Stomach (tissue), 9 donors: ENCODE results near the gene ANKRD40. TPM values are rescaled to one million over a fixed set of nuclear protein-coding genes. Genes with fewer than 3 reads are reported as not detected.

Experiments used
- DNase-seq, 2 donors: peaks; one replicate each; pipeline versions ENCODE4 v3.0.0 to v3.0.0-alpha.2; 2013 to 2019
- H3K27ac ChIP-seq, 5 donors: fragments of 200-600 bp in 4 of 5; sonication (generic) in 4 of 5; one replicate each; pipeline ENCODE4 v1.5.1; 2013 to 2019; ENCODE audit warnings: mild to moderate bottlenecking in 1 of 5, moderate library complexity in 1 of 5
- H3K27me3 ChIP-seq, 3 donors: fragments of 200-600 bp; sonication (generic); one replicate each; pipeline ENCODE4 v1.5.1; 2017 to 2019; ENCODE audit warnings: mixed run types in 1 of 3
- H3K36me3 ChIP-seq, 4 donors: fragments of 200-600 bp; sonication (generic); 1 replicate in 3 of 4; 2 replicates in 1 of 4; pipeline ENCODE4 v1.5.1; 2016 to 2019
- H3K4me1 ChIP-seq, 4 donors: fragments of 200-600 bp; sonication (generic); one replicate each; pipeline ENCODE4 v1.5.1; 2016 to 2019
- H3K4me3 ChIP-seq, 4 donors: fragments of 200-600 bp; sonication (generic) in 3 of 4; one replicate each; pipeline ENCODE4 v1.5.1; 2016 to 2019; ENCODE audit warnings: mild to moderate bottlenecking in 1 of 4
- H3K9me3 ChIP-seq, 4 donors: fragments of 200-600 bp; sonication (generic); one replicate each; pipeline ENCODE4 v1.5.1; 2016 to 2019
- CTCF ChIP-seq, 7 experiments: fragments of 450-650 bp in 4 of 7; fragments of 200-600 bp in 3 of 7; sonication (generic) in 3 of 7; IDR thresholded peaks; one replicate each; pipeline ENCODE4 v1.5.1; 2016 to 2019; ENCODE audit warnings: antibody characterized with exemption in 7 of 7, control low read depth in 2 of 7, mild to moderate bottlenecking in 1 of 7
- EP300 ChIP-seq: sonication (generic); formaldehyde crosslinking; IDR thresholded peaks from one replicate; pipeline ENCODE4 v1.6.1; 2017; ENCODE audit warnings: antibody characterized with exemption
- POLR2A ChIP-seq, 4 donors: fragments of 450-650 bp; IDR thresholded peaks; one replicate each; pipeline ENCODE4 v1.6.1; 2016; ENCODE audit warnings: antibody characterized with exemption in 4 of 4, control low read depth in 2 of 4, mild to moderate bottlenecking in 1 of 4, moderate library complexity in 1 of 4
- POLR2AphosphoS5 ChIP-seq, 3 donors: sonication (generic); formaldehyde crosslinking; IDR thresholded peaks; one replicate each; pipeline ENCODE4 v1.6.1; 2016; ENCODE audit warnings: antibody characterized with exemption in 3 of 3
- WGBS, 5 donors: extraction: QIAGEN DNeasy Blood & Tissue Kit in 3 of 5; methylation state at CpG; one replicate each; pipeline versions ENCODE4 v1.1.5 to v1.1.7; 2013 to 2018; 5-methylcytosine and 5-hydroxymethylcytosine counted together
- intact Hi-C: fragments of 100-400 bp; cut with DNase I; formaldehyde crosslinking; loops from one replicate; pipeline ENCODE4 v1.15.1; 2023; ENCODE audit warnings: low total_unique reads
- polyA plus RNA-seq, 3 donors: library from polyadenylated mRNA; stranded (reverse); fragments of 200-250 nt; gene quantifications; one replicate each; pipeline ENCODE4 v1.2.3, GENCODE V29; 2013
- small RNA-seq, 4 donors: library from RNA; depleted of rRNA; stranded (forward); fragments of <200 nt; gene quantifications; one replicate each; pipeline ENCODE3, GENCODE V24; 2016
- total RNA-seq, 5 donors: library from RNA; depleted of rRNA; stranded (reverse); fragments of >200 nt; gene quantifications; one replicate each; pipeline versions ENCODE4 v1.1.0 to v1.2.3, GENCODE V29; 2014 to 2016
- donor health status: healthy with polysubstance abuse.
- donor health status: Bipolar disorder and iron deficiency.
- donor health status: healthy.

The ANKRD40 gene
- total and polyA plus RNA-seq, 8 donors, result 7.5 to 36.6 (median 19.9) TPM

GRCh38 chr17:50645748-50646682 lies 61.7 kb downstream of the ANKRD40 start:
- no peak for DNase-seq
- intact Hi-C loops, result no loop called here
- Histone ChIP-seq H3K4me3 (no peak overlapping the region), H3K9me3 (no peaks in the 10 kb centered on the region), H3K27me3 (no peaks in the 10 kb centered on the region), H3K36me3 (peaks cover 0 to 5% (median 0%) of the 10 kb centered on the region in 4 donors), H3K4me1 (peaks cover 11 to 18% (median 15%) of the 10 kb centered on the region in 4 donors), H3K27ac (no peak overlapping the region)
- TF ChIP-seq POLR2AphosphoS5 (IDR thresholded peaks at IDR 0.05) (no peak), EP300 (no peak), CTCF (IDR thresholded peaks at IDR 0.05) (no peak), POLR2A (IDR thresholded peaks at IDR 0.05) (no peak)
- 94 to 96% (median 95%) methylated on average over 3 of the region's 3 CpGs for WGBS, 5 donors

Small RNA genes within 50 kb of the gene (small RNA-seq; reads per million reads assigned to genes)
- gene RF00019, result 0 reads per million in 4 donors

Other genes starting within 250 kb of the ANKRD40 start
- 10 to 100 TPM in 2 of 5 donors, under 1 TPM in 2, not detected in 1; 0.45 to 12.0 (median 6.0) TPM for gene CHAD, start 239.0 kb downstream of the ANKRD40 start, total RNA-seq
- gene CHAD, start 239.0 kb downstream of the ANKRD40 start, polyA plus RNA-seq, result 1 to 10 TPM; 2.6 to 8.5 (median 4.9) TPM
- gene RSAD1, start 229.1 kb downstream of the ANKRD40 start, total RNA-seq, result 10 to 100 TPM; 18.7 to 54.8 (median 22.0) TPM
- 10 to 100 TPM; 23.9 to 29.4 (median 28.7) TPM for gene RSAD1, start 229.1 kb downstream of the ANKRD40 start, polyA plus RNA-seq
- gene MYCBPAP, start 199.5 kb downstream of the ANKRD40 start, total RNA-seq, result 1 to 10 TPM in 3 of 5 donors, not detected in 2; 1.1 to 2.7 (median 2.6) TPM
- gene MYCBPAP, start 199.5 kb downstream of the ANKRD40 start, polyA plus RNA-seq, result under 1 TPM in 2 of 3 donors, not detected in 1; 0.25 to 0.31 TPM
- gene EPN3, start 175.2 kb downstream of the ANKRD40 start, total RNA-seq, result 100 to 1,000 TPM in 2 of 5 donors, 10 to 100 TPM in 2, 1 to 10 TPM in 1; 6.4 to 117 (median 49.5) TPM
- 10 to 100 TPM; 25.9 to 76.3 (median 40.6) TPM for gene EPN3, start 175.2 kb downstream of the ANKRD40 start, polyA plus RNA-seq
- gene SPATA20, start 160.7 kb downstream of the ANKRD40 start, total RNA-seq, result 1,000 to 10,000 TPM in 1 of 5 donors, 100 to 1,000 TPM in 3, 10 to 100 TPM in 1; 45.0 to 1,214 (median 194) TPM
- 10 to 100 TPM; 24.8 to 58.6 (median 40.6) TPM for gene SPATA20, start 160.7 kb downstream of the ANKRD40 start, polyA plus RNA-seq
- gene CACNA1G, start 147.2 kb downstream of the ANKRD40 start, total RNA-seq, result 1 to 10 TPM in 2 of 5 donors, not detected in 3; 2.0 to 3.7 TPM
- under 1 TPM in 2 of 3 donors, not detected in 1; 0.06 to 0.10 TPM for gene CACNA1G, start 147.2 kb downstream of the ANKRD40 start, polyA plus RNA-seq
- gene ABCC3, start 73.0 kb downstream of the ANKRD40 start, total RNA-seq, result 1,000 to 10,000 TPM in 1 of 5 donors, 100 to 1,000 TPM in 4; 139 to 1,043 (median 270) TPM
- 10 to 100 TPM; 13.6 to 46.4 (median 23.9) TPM for gene ABCC3, start 73.0 kb downstream of the ANKRD40 start, polyA plus RNA-seq
- 100 to 1,000 TPM; 170 to 429 (median 221) TPM for gene LUC7L3, start 11.7 kb upstream of the ANKRD40 start, total RNA-seq
- gene LUC7L3, start 11.7 kb upstream of the ANKRD40 start, polyA plus RNA-seq, result 1,000 to 10,000 TPM in 1 of 3 donors, 100 to 1,000 TPM in 1, 10 to 100 TPM in 1; 63.4 to 1,211 (median 106) TPM
- gene ANKRD40CL, start 59.6 kb upstream of the ANKRD40 start, total RNA-seq, result 10 to 100 TPM in 1 of 5 donors, 1 to 10 TPM in 2, not detected in 2; 1.4 to 19.4 (median 2.8) TPM
- 1 to 10 TPM in 1 of 3 donors, under 1 TPM in 1, not detected in 1; 0.40 to 7.0 TPM for gene ANKRD40CL, start 59.6 kb upstream of the ANKRD40 start, polyA plus RNA-seq
- gene WFIKKN2, start 127.7 kb upstream of the ANKRD40 start, total RNA-seq, result under 1 TPM in 1 of 5 donors, not detected in 4; 0.37 TPM
- gene WFIKKN2, start 127.7 kb upstream of the ANKRD40 start, polyA plus RNA-seq, result under 1 TPM; 0.05 to 0.46 (median 0.06) TPM
- 100 to 1,000 TPM in 3 of 5 donors, 10 to 100 TPM in 2; 69.4 to 346 (median 100) TPM for gene TOB1, start 158.4 kb upstream of the ANKRD40 start, total RNA-seq
- gene TOB1, start 158.4 kb upstream of the ANKRD40 start, polyA plus RNA-seq, result 10 to 100 TPM; 30.1 to 40.0 (median 39.9) TPM